GM19035 (cell line): Measurements from ENCODE around the gene DFFA.
A peak's percentile ranks its signal among the peaks of the same experiment; 100 is the strongest.

Experiments used
- ATAC-seq: cut with Tn5 transposase; IDR thresholded peaks from one replicate; pipeline ENCODE4 v1.9.1; 2021; ENCODE audit not compliant: unreplicated experiment

The DFFA gene, protein sequence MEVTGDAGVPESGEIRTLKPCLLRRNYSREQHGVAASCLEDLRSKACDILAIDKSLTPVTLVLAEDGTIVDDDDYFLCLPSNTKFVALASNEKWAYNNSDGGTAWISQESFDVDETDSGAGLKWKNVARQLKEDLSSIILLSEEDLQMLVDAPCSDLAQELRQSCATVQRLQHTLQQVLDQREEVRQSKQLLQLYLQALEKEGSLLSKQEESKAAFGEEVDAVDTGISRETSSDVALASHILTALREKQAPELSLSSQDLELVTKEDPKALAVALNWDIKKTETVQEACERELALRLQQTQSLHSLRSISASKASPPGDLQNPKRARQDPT

DNA sequence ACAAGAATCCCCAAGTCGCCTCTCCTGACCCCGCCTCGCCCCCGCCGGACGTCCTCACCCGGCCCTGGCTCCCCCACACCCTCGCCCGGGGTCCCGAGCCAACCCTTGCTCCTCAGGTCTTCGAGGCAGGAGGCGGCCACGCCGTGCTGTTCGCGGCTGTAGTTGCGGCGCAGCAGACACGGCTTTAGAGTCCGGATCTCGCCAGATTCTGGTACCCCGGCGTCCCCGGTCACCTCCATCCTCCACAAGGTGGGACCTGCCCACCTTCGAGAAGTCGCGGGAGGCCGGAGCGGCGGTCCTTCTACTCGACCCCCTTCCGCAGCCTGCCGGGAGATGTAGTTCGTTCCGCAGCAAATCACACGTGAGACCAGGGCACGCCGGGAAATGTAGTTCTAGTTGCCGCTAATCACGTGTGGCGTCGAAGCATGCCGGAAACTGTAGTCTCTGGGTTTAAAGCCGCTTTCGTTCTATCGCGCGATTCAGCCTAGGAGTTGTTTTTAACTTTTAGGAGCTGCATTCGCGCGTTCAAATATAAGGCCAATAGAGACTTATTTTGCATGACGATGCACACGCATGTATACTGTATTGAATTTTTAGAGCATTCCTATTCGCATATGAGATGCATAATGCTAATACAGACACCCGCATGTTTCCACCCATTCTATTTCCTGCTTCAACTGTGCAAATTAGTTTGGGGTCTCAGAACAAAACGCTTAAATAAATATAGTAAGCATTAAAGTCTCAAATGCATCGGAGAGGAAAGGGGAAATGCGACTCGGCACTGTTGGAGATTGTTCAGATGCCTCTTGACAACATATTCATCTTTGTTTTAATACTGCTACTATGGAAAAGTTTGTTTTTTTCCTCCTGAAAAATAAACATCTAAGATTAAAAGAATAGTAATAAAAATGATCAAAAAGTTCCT is at the start of gene DFFA:
DFFA (minus strand) TSS at position 310 of the 925 bp plus-strand sequence; CDS start at position 239, 71 bp downstream.
- peak; percentile 79 for ATAC-seq

DNA sequence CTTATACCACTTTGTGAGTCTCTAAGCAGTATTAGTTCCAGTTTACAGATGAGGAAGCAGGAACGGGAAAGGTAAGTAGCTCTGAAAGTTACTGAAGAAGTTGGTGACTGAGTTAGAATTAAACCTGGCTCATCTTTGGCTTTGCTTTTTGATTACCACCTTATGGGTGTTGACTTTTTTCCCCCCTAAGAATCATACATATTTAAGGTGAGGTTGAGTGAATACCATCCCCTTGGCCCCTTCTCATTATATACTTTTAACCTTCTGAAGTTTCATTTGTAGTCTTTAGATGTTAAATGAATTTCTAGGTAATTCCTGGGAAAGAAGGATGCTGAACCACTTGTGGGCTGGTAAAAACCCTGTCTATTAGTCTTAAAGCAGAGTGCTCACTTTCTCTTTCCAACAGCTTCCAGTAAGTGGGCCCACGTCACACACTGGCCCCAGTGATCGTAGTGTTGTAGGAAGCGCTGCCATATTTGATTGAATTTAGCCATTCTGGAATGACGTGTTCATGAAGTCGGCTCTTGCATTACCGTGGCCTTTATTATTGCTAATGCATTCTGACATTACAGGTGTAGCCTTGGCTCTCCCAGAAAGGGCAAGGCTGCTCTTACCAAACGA is 49.3 kb upstream of the DFFA start:
- ATAC-seq: no peak

DNA sequence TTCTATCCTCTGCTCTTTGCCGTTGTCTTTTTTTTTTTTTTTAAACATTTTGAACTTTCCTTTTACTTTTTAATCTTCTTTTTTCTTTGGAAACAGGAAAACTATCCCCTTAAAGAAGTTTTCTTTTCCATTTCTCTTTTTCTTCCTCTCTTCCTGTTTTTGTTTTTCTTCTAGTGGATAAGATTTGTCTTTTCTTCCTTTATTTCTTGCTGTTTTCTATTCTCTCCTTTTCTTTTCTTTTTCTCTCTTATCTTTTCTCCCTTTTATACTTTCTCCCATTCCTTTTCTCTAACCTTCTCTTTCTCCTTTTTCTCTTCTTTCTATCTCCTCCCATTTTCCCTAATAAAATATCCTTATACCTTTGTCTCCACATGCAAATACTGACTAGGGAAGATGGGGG is 48.6 kb upstream of the DFFA start:
- ATAC-seq: no peak

DNA sequence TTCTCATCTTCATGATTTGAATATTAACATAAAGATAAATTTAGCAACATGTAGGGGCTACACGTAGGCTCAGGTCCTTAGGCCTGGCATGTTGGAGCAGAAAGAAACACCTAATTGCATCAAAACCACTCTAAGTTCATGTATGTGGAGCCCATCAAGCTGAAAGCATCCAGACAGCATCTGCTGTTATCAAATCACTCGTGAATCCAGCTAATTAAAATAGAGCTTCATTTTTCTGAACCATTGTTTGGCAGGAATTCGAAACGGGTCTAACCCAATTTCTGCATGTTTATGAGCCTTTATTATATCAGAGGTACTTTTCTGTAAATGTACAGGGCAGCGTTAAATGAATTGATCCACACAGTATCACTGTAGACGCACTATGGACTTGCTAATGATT is 48.2 kb upstream of the DFFA start:
- ATAC-seq: no peak

DNA sequence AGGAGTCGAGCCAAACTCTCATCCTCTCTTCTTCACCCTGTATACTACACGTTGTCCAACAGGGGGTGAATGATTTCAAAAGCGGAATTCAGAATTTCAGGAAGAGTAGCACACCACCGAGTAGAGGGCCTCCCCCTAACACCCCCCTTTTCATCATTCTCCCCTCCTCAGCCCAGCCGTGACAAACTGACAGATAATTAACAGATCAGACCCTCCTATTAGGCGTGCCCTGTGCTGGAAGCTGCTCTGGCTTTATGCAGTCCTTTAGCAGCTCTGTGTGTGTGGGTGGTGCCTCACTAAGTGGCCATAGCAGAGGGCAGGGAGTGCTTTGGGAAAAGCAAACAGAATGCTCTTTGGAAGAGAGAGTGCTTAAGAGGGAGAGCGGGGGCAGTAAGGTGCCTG is 46.7 kb upstream of the DFFA start:
- no peak for ATAC-seq

DNA sequence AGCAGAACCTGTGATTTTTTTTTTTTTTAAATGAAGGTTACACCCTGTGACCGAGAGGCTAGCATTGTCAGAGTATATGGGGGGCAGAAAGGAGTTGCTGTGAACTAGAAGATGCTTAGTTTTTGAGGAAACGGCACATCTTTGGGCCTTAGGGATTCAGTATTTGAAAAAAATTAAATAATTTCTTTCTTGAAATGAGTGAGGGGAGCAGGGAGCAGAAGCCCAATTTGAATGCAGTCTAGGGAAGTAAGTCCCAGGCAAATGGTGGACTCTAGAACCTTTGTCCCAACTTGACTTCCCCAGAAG is 45.3 kb upstream of the DFFA start:
- no peak for ATAC-seq

DNA sequence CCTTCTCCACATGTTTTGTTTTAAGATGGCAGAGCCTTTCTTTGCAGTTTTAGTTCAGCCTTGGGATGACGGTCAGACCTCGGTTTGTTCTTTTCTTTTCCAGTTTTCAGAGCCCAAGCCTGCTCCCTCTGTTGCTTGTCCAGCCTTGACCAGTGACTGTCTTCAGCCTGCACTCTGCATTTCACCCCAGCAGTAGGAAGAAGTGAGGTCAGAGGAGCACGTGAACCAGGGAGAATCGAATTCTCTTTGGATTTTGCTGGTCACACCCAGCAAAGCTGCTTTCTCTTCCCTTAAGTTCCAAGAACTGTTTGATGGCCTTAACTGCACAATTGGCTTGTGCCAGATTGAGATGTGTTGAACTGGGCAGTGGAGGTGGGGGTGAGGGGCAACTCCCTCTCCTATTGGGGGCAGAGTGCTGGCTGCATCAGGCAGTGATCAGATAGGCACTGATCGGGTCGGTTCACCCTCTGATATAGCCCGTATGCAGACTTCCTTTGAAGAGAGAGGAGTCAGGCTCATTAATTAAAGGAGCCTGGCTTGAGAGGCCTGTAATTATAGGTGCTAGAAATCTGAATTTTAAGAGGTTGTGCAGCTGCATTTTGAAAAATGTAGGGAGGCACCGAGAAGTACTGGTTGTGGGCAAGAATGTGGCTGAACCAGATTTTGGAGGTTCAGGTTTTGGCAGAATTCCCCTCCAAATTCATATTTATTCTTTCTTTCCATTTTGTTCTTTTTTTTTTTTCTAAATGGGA is 44.8 kb upstream of the DFFA start:
- no peak for ATAC-seq

DNA sequence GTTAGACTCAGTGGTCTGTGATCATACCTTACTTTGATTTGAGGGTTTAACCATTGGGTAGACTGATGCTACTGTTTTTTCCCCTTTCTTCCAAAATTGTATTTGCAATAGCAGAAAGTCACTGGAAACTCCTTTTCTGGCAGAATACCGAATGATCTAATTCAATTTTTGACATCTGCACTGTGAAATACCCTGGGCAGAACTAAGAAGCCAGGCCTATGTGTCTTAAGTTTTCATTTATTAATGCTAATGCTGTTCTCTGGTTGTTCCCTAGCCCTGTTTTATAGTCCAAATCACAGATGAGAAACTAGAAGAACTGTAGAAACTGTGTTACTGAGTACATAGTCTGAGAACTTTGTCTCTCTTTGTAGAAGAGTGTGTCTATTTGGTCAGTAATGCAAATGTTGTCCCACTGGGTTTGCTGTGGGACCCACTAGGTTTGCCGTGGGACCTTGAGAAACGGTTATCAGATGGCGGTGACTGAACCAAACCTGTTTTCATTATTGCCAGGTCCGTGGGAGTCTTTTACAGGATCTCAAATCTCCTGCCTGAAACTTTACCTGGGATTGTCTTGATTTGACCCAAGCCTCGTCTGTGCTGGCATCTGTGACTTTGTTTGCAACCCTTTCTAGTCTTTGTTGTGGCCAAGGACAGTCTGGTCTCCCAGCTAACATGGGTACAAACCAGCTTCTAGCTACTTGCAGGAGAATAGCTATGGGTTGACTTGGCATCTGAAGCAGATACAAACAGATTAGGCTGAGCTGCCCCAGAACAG is 43.8 kb upstream of the DFFA start:
- no peak for ATAC-seq

DNA sequence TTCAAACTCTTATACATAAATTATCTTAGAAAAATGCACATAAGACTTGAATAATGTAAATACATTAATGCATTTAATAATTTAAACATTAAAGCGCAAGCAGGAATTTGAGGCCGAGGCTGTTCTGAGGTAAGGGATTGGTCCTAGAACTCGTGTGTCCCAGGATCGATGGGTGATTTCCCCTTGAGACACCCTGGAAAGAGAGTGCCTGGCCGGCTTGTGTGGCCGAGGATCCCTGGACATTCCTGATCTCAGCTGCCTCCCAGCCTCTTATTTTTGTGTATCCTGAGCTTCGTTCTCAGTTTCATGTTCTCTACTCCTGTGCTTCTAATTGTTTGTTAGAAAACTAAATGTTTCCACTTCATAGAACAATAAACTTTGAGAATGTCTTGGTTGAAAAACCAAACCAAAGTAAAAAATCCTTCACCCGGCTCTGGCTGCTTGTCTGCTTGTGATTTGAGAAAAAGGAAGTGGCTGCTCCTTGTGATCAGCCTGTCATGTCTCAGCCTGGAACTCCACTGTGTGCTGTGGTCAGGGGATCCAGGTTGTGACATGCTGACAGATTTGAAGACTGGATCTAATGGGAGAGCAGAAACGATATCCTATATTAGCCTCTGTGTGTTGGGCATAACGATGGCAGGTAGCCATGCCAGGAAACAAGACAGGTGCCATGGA is 43.1 kb upstream of the DFFA start:
- no peak for ATAC-seq

DNA sequence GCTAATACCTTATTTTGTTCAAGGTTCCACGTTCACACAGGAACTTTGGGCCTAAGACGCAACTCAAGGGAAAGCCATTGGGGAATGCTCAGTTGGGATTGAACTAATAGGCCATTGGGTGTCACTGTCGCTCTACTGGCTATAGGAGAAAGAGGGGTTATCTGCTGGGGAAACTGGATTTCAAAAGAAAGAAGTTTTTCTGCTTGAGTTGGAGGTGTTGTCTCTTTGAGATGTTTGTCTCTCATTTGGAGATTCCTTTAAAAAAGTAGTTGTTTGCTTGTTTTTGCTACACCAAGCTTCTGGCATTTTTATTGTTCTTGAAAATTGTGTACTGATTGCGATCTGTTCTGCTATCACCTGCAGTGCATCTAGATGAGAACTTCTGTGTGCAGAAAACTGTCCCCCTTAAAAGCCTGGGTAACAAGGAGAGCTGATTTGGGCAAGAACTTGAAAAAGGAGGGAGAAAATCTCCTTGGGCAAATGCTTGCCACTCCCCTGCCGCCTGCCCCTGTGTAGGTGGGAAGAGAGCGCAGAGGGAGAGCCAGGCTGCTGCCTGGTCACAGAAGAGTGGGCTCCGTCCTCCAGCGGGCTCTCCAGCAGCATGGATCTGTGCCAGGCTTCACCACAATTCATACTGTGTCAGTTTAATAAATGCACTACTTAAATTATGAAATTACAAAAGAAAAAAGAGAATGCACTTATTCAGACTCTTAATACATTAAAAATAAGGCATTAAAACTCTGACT is 42.3 kb upstream of the DFFA start:
- no peak for ATAC-seq

DNA sequence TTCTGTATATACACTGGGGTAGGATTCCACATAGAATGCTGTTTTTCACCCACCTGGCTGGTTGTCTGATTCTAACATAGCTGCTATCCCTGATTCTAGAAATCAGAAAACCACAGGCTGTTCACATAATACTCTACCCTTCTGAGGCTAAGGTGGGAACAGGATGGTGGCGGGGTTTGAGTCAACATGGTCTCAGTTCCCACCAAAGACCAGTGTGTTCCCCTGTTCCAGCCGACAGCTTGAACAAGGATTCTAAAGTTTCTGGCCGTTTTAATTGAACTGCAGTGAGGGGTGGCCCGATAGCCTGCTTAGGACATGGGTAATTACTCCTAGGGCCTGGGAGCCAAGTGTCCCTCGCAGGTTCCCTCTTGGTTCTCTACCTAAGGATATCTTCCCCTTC is 40.9 kb upstream of the DFFA start:
- ATAC-seq: no peak

DNA sequence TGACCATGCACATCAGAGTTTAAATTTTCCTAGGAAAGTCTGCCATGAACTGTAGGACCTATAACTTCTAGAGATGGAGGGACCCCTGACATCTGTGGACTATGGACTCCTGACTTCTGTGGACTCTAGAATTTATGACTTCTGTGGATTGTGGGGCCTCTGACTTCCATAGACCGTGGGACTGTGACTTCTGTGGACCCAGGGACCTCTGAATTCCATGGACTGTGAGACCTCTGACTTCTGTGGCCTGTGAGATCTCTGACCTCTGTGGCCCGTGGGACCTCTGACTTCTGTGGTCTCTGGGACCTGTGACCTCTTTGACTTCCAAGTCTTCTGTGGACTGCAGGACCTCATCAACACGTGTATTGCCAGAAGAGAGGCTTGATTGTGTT is 39.2 kb upstream of the DFFA start:
- no peak for ATAC-seq

DNA sequence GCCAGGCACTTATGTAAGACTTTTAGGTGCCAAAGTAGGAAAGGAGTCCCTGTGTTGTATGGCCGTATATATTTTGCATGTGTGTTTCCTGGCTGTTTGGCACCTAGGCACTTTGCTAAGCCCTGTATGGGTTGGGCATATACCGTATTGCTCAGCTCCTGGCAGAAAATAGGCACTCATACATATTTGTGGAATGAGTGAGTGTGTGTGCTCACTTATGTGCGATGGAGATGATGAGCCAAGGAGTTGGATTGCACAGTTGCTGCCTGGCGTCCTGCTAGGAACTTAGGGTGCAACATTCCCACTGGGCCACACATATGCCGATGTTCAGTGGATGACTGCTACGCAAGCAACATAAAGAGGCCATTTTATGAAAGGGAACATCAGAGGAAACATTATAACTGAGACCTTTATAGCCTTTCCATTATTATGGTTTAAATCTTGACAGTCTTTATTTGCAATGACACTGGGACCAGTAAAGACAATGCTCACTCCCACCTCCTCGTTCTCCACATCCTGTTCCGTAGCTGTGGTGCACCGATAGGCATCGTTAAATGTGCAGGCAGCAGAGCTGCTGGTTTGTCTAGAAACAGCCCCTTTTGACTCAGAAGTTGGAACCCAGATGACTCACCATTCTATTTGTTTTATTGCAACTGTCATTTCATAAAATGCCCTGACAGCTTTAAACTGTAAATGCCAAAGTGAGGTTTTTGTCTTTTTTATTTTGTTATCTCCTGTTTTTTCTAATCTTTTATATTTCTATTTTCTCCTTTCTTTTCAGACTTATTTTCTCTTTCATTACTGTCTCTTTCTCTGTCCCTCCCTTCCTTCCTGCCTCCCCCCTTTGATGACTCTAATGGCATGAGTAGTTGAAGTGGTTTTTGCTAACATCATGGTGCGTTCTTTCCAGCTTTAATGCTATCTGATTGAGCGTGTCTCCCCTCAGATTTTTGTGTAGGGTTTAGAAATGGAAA is 38.5 kb upstream of the DFFA start:
- ATAC-seq: peak; percentile 85

DNA sequence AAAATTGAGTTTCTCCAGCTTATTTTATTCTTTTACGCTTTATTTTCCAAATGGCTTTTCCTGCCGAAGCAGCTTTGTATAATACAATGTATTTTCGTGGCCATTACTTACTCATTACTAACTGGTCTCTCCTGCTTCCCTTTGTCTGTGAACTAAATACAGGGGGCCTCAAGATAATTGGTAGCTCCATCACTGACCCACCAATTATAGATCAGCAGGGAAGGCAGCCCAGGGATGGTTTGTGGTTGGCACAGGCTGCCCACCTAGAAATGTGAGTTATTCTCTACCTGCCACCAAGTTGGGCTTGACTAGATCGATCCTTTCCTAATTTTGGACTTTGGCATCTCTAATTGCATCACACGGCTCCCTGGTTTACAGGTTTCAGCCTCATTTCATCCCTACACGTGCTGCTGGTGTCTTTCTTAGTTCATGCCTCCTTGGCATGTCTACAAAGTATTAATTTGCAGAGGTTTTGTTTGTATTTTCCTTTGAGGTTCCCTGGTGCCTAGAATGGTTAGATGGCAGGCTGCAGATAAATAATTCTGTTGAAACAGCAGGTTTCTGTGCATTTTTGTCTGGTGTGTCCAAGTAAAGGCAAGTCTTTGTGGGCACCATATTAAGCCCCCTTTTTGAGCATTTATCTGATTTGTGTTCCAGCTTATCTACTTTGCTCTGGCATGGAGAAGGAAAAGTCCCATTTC is 37.6 kb upstream of the DFFA start:
- ATAC-seq: no peak

DNA sequence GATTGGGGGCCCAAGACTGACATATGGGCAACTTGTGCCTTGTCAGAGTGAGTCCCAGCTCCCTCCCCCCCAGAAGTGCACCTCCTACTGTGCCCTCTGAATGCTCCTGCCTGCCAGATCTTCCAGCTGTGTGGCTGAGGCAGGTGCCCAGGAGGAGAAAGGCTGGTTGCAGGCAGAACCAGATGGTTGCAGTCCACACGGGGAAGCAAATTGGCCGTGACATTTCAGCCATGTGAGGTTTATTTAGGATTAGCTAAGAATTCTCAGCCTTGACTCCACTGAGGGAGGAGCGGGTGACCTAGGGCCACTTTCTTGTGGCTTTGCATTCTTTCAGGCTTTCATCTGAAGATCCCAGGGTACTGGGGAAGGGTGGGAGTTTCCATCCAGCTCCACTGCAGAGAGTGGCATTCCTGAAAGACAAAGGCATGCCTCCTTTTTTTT is 36.2 kb upstream of the DFFA start:
- ATAC-seq: no peak

DNA sequence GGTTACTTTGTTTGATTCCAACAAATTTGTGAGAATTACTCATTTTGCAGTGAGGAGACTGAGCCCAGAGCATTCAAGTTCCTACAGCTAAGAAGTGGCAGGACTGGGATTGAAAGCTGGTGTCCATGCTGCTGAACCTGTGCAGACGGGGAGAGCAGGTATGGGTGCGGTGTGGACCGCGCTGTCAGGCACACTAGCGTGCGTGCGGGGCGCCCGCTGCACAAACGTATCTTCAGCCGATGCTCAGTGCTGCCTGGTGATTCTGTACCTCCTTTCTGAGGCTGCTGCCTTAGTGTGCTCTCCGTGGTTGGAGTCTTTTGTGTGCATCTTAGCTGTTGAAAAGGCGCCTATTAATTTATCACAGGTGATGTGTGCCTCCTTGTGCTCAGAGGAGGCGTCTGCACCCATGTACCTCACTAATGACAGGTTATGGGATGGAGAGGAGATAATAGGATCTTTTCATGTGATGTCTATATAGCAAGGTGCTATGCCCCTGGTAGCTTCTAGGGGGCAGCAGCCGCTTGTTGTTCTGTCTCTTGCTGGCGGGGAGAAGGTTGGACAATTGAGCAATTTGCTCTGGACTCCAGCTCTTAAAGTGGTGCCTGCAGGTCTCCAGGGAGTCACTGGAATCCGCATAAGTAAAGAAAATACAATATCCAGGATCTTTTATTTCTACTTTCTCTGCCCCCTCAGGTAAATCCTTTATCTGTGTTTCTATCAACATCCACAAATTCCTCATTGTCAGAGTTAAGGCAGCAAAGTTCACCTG is 35.0 kb upstream of the DFFA start:
- ATAC-seq: no peak

DNA sequence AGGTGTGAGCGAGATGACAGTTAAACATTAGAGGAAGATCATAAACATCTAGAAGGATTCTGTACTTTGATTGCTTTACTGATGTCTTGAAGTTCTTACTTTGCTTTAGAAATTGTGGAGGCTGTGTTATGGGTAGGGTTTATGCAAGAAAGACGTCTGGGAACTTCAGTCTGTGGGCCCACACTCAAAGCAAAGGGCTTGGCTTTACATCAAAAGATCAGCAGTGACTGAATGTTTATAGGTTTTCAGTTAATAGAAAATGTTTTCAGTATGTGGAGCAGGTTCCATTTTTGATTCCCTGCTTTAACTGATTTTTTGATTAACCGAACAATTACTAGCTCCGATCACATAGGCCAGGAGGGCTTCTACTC is 34.3 kb upstream of the DFFA start:
- ATAC-seq: no peak
